ENCODE results near the gene CYFIP2.

GRCh38 chr5:157282150-157282549, 16.2 kb downstream of the CYFIP2 start:
- TF ChIP-seq L3MBTL2 (conservative IDR thresholded peaks at IDR 0.05) (no peak), HDGF (IDR thresholded peaks at IDR 0.05; ENCODE audit: borderline replicate concordance) (no peak), ARNT (IDR thresholded peaks at IDR 0.05) (no peak), NFRKB (IDR thresholded peaks at IDR 0.05) (no peak), BHLHE40 (IDR thresholded peaks at IDR 0.05; ENCODE audit: borderline replicate concordance) (no peak), FOXA1 (IDR thresholded peaks at IDR 0.05) (no peak), PKNOX1 (IDR thresholded peaks at IDR 0.05) (no peak), TARDBP (IDR thresholded peaks at IDR 0.05) (no peak)

Measured in HEK293T (cell line).